HG02763 (cell line): ENCODE results near the gene LYSET.
"Not testable (repeated sequence)": the region's sequence is repeated elsewhere in the genome, so short reads cannot be mapped to it uniquely, and the experiment has no call there.

ENCODE experiments used
- ATAC-seq: cut with Tn5 transposase; IDR thresholded peaks from one replicate; pipeline ENCODE4 v1.9.1; 2021; ENCODE audit warnings: mild to moderate bottlenecking, moderate library complexity; ENCODE audit not compliant: unreplicated experiment

LYSET gene

GRCh38 chr14:93214598-93214997, 29.5 kb downstream of the LYSET start:
- ATAC-seq = no peak

GRCh38 chr14:93219103-93219726, 34.1 kb downstream of the LYSET start:
- no peak for ATAC-seq

GRCh38 chr14:93220509-93220908, 35.4 kb downstream of the LYSET start:
- no peak for ATAC-seq

- ATAC-seq = no peak
Measured at GRCh38 chr14:93223565-93223964, 38.4 kb downstream of the LYSET start.

GRCh38 chr14:93228550-93228949, 43.4 kb downstream of the LYSET start:
- no peak for ATAC-seq

- ATAC-seq = no peak
Measured at GRCh38 chr14:93230539-93230938, 45.4 kb downstream of the LYSET start.

- no peak for ATAC-seq
Measured at GRCh38 chr14:93231129-93231979, 46.2 kb downstream of the LYSET start.

GRCh38 chr14:93232159-93232558, 47.0 kb downstream of the LYSET start:
- ATAC-seq = no peak

GRCh38 chr14:93233078-93233477, 48.0 kb downstream of the LYSET start:
- not testable (repeated sequence) for ATAC-seq

- no peak for ATAC-seq
Measured at GRCh38 chr14:93234798-93235197, 49.7 kb downstream of the LYSET start.
